ENCODE measurements around the gene ENTR1.

Gene ENTR1

GRCh38 chr9:136370687-136371532 lies 39.5 kb downstream of the ENTR1 start:
- no peak for DNase-seq
- in situ Hi-C loops (cut with HindIII; ENCODE audit: low pct_ligation_motif_present, low pct_unique_long_range_greater_than_20kb, low sequenced_read_pairs): no loop called here

GRCh38 chr9:136370037-136370436 lies 40.4 kb downstream of the ENTR1 start:
- no peak for DNase-seq
- in situ Hi-C loops (cut with HindIII; ENCODE audit: low pct_ligation_motif_present, low pct_unique_long_range_greater_than_20kb, low sequenced_read_pairs): no loop called here

GRCh38 chr9:136368190-136368589 lies 42.2 kb downstream of the ENTR1 start:
- no peak for DNase-seq
- in situ Hi-C loops (cut with HindIII; ENCODE audit: low pct_ligation_motif_present, low pct_unique_long_range_greater_than_20kb, low sequenced_read_pairs): no loop called here

GRCh38 chr9:136367296-136368145 lies 42.9 kb downstream of the ENTR1 start:
- no peak for DNase-seq
- in situ Hi-C loops (cut with HindIII; ENCODE audit: low pct_ligation_motif_present, low pct_unique_long_range_greater_than_20kb, low sequenced_read_pairs): no loop called here

- in situ Hi-C loops (cut with HindIII; ENCODE audit: low pct_ligation_motif_present, low pct_unique_long_range_greater_than_20kb, low sequenced_read_pairs): no loop called here
- DNase-seq: no peak
These were observed 43.6 kb downstream of the ENTR1 start for GRCh38 chr9:136366826-136367225.

GRCh38 chr9:136365775-136366222 lies 44.6 kb downstream of the ENTR1 start:
- in situ Hi-C loops (cut with HindIII; ENCODE audit: low pct_ligation_motif_present, low pct_unique_long_range_greater_than_20kb, low sequenced_read_pairs): no loop called here
- no peak for DNase-seq

GRCh38 chr9:136364942-136365774 lies 45.3 kb downstream of the ENTR1 start:
- in situ Hi-C loops (cut with HindIII; ENCODE audit: low pct_ligation_motif_present, low pct_unique_long_range_greater_than_20kb, low sequenced_read_pairs): no loop called here
- DNase-seq: no peak

GRCh38 chr9:136363949-136364748 lies 46.3 kb downstream of the ENTR1 start:
- in situ Hi-C loops (cut with HindIII; ENCODE audit: low pct_ligation_motif_present, low pct_unique_long_range_greater_than_20kb, low sequenced_read_pairs): no loop called here
- DNase-seq: no peak

GRCh38 chr9:136363106-136363948 lies 47.1 kb downstream of the ENTR1 start, which contains the start of gene DNLZ:
TSS of gene DNLZ (minus strand) at chr9:136363744. CDS start at chr9:136363714, 30 bp downstream.
- in situ Hi-C loops (cut with HindIII; ENCODE audit: low pct_ligation_motif_present, low pct_unique_long_range_greater_than_20kb, low sequenced_read_pairs): no loop called here
- DNase-seq: peak; percentile 88

- no peak for DNase-seq
- in situ Hi-C loops (cut with HindIII; ENCODE audit: low pct_ligation_motif_present, low pct_unique_long_range_greater_than_20kb, low sequenced_read_pairs): no loop called here
These were observed 48.0 kb downstream of the ENTR1 start for GRCh38 chr9:136362450-136362784.

GRCh38 chr9:136361754-136362449 lies 48.5 kb downstream of the ENTR1 start:
- in situ Hi-C loops (cut with HindIII; ENCODE audit: low pct_ligation_motif_present, low pct_unique_long_range_greater_than_20kb, low sequenced_read_pairs): no loop called here
- no peak for DNase-seq

- in situ Hi-C loops (cut with HindIII; ENCODE audit: low pct_ligation_motif_present, low pct_unique_long_range_greater_than_20kb, low sequenced_read_pairs): no loop called here
- no peak for DNase-seq
These were observed 49.2 kb downstream of the ENTR1 start for GRCh38 chr9:136361047-136361753.

GRCh38 chr9:136359774-136360718 lies 50.4 kb downstream of the ENTR1 start:
- in situ Hi-C loops (cut with HindIII; ENCODE audit: low pct_ligation_motif_present, low pct_unique_long_range_greater_than_20kb, low sequenced_read_pairs): no loop called here
- DNase-seq: no peak

GRCh38 chr9:136358888-136359287 lies 51.5 kb downstream of the ENTR1 start:
- in situ Hi-C loops (cut with HindIII; ENCODE audit: low pct_ligation_motif_present, low pct_unique_long_range_greater_than_20kb, low sequenced_read_pairs): no loop called here
- no peak for DNase-seq

GRCh38 chr9:136358016-136358415 lies 52.4 kb downstream of the ENTR1 start:
- in situ Hi-C loops (cut with HindIII; ENCODE audit: low pct_ligation_motif_present, low pct_unique_long_range_greater_than_20kb, low sequenced_read_pairs): no loop called here
- DNase-seq: no peak

Data from ACHN (cell line).